ENCODE data around the gene CIT. TPM values are rescaled to one million over a fixed set of nuclear protein-coding genes. Genes with fewer than 3 reads are reported as not detected.

CIT gene
- total and polyA plus RNA-seq, 9 of the 15 experiments (the other 6 are each of a cell fraction or from before 2014, with no cell fraction given), result 1.1 to 46.7 (median 21.3) TPM

- no peaks in the 10 kb centered on the region for H3K4me1 ChIP-seq (replicated peaks in 1 of 2; ENCODE audit: control insufficient read depth in 2 of 2, insufficient read depth in 2 of 2, low read length in 2 of 2)
- no TSS peak for BruUV-seq (replicated peaks)
- FAIRE-seq (no peak), ATAC-seq (no peak), DNase-seq (ENCODE audit: extremely low read depth in 1 of 4, low spot score in 3 of 4) (no peak)
- H3K79me2 ChIP-seq (ENCODE audit: control insufficient read depth, insufficient read depth, low read length), result no peaks in the 10 kb centered on the region
- CTCF ChIA-PET (ENCODE audit: low intra/inter-chr PET ratio), result no interaction called here
- no peaks in the 10 kb centered on the region for H4K20me1 ChIP-seq (replicated peaks; ENCODE audit: control insufficient read depth, insufficient read depth, low read length)
- H3K27me3 ChIP-seq (ENCODE audit: control insufficient read depth in 2 of 2, insufficient read depth in 2 of 2, low read length in 2 of 2), result no peaks in the 10 kb centered on the region
- POLR2A ChIA-PET, result interaction anchor here (0.6 kb wide), 1 partner anchor 277 kb away, joined by 4 read pairs; no protein-coding TSS in a partner anchor
- intact Hi-C loops (cut with micrococcal nuclease), result no loop called here
- no peak for TF ChIP-seq ZNF124 (CRISPR knock-in tag; IDR thresholded peaks at IDR 0.05)
- no peak for TF ChIP-seq PCBP2 (IDR thresholded peaks at IDR 0.05; ENCODE audit: low read depth, low read length, poor library complexity, severe bottlenecking)
- no peak for TF ChIP-seq HES1 (IDR thresholded peaks at IDR 0.05; ENCODE audit: low read depth)
- no peak for TF ChIP-seq TAF9B (IDR thresholded peaks at IDR 0.05; ENCODE audit: partially characterized antibody)
- TF ChIP-seq NR2C2 (CRISPR knock-in tag; IDR thresholded peaks at IDR 0.05), result no peak
- TF ChIP-seq NR2C2 (tag; IDR thresholded peaks at IDR 0.05), result no peak
- no peak for TF ChIP-seq YBX1 (IDR thresholded peaks at IDR 0.05)
- TF ChIP-seq ZNF77 (CRISPR knock-in tag; IDR thresholded peaks at IDR 0.05), result no peak
- TF ChIP-seq E2F6 (IDR thresholded peaks at IDR 0.05; ENCODE audit: borderline replicate concordance in 1 of 2, extremely low read depth in 1 of 2, insufficient read depth in 1 of 2, insufficient read length in 1 of 2, low read depth in 1 of 2, low read length in 1 of 2, poor library complexity in 1 of 2, severe bottlenecking in 1 of 2), result no peak
- TF ChIP-seq ZNF398 (CRISPR knock-in tag; IDR thresholded peaks at IDR 0.05), result no peak
- TF ChIP-seq ZNF592 (IDR thresholded peaks at IDR 0.05), result no peak
- no peak for TF ChIP-seq ZBTB43 (CRISPR knock-in tag; IDR thresholded peaks at IDR 0.05)
- no peak for TF ChIP-seq NELFE (IDR thresholded peaks at IDR 0.05; ENCODE audit: insufficient read depth, insufficient read length)
- H3K9ac ChIP-seq (ENCODE audit: insufficient read depth in 1 of 2, low read depth in 2 of 2, low read length in 2 of 2), result no peak overlapping the region
- H3K4me2 ChIP-seq (ENCODE audit: insufficient read depth, low read length), result no peak overlapping the region
- H3K36me3 ChIP-seq (ENCODE audit: control insufficient read depth, insufficient read depth, low read length), result peaks cover 24% of the 10 kb centered on the region
- WGBS (ENCODE audit: insufficient coverage, low coverage, missing lambda C conversion rate), result 90% methylated on average over 4 of the region's 4 CpGs
- no peak overlapping the region for H2AFZ ChIP-seq (ENCODE audit: low read depth, low read length)
- in situ Hi-C loops (cut with MboI), result no loop called here
- H3K9me3 ChIP-seq (replicated peaks; ENCODE audit: control insufficient read depth, insufficient read depth, low read depth, low read length), result peaks cover 2% of the 10 kb centered on the region; the same call in 1 of the 2 replicates
- no peak overlapping the region for H3K4me3 ChIP-seq
- H3K9me1 ChIP-seq (ENCODE audit: control insufficient read depth, insufficient read depth, low read length), result no peaks in the 10 kb centered on the region
- no peak overlapping the region for H3K27ac ChIP-seq (ENCODE audit: extremely low read depth, low read depth, low read length)
Observed at GRCh38 chr12:119740830-119741229, 136.3 kb downstream of the CIT start.

Data from K562 (cell line).